ENCODE results near the gene NDUFB5. TPM values are rescaled to one million over a fixed set of nuclear protein-coding genes. Genes with fewer than 3 reads are reported as not detected.

NDUFB5 gene
- polyA plus RNA-seq, 1 donor from 2014 or later, result 272 TPM

GRCh38 chr3:179630753-179631451, 26.3 kb downstream of the NDUFB5 start:
- no peaks in the 10 kb centered on the region for H3K9me3 ChIP-seq (ENCODE audit: low read length)
- no peaks in the 10 kb centered on the region for H3K27me3 ChIP-seq (ENCODE audit: insufficient read depth, low read depth, low read length)
- TF ChIP-seq MXI1 (conservative IDR thresholded peaks at IDR 0.05; ENCODE audit: poor library complexity, severe bottlenecking), result no peak
- TF ChIP-seq POLR2AphosphoS5 (IDR thresholded peaks at IDR 0.05), result no peak
- no peaks in the 10 kb centered on the region for H3K9me2 ChIP-seq (ENCODE audit: insufficient read depth, low read length)
- H3K4me2 ChIP-seq (ENCODE audit: low read length), result no peak overlapping the region
- H3K36me3 ChIP-seq (ENCODE audit: insufficient read depth, low read length), result no peaks in the 10 kb centered on the region
- no peak overlapping the region for H3K4me3 ChIP-seq (ENCODE audit: low read length)
- no peaks in the 10 kb centered on the region for H3F3A ChIP-seq (ENCODE audit: insufficient read depth, low read length, poor library complexity, severe bottlenecking)
- no peaks in the 10 kb centered on the region for H4K20me1 ChIP-seq (ENCODE audit: insufficient read depth)
- no peak overlapping the region for H2AFZ ChIP-seq (ENCODE audit: low read depth, low read length)
- no peak overlapping the region for H3K9ac ChIP-seq (ENCODE audit: low read length)
- H3K79me2 ChIP-seq (replicated peaks; ENCODE audit: insufficient read depth, low read length), result no peaks in the 10 kb centered on the region
- H3K27ac ChIP-seq (ENCODE audit: low read length), result no peak overlapping the region

- no peaks in the 10 kb centered on the region for H3K79me2 ChIP-seq (replicated peaks; ENCODE audit: insufficient read depth, low read length)
- no peaks in the 10 kb centered on the region for H4K20me1 ChIP-seq (ENCODE audit: insufficient read depth)
- no peak overlapping the region for H3K9ac ChIP-seq (ENCODE audit: low read length)
- H2AFZ ChIP-seq (ENCODE audit: low read depth, low read length), result no peak overlapping the region
- TF ChIP-seq EP300 (conservative IDR thresholded peaks at IDR 0.05; ENCODE audit: poor library complexity, severe bottlenecking), result no peak
- no peak for TF ChIP-seq POLR2AphosphoS5 (IDR thresholded peaks at IDR 0.05)
- TF ChIP-seq TAF1 (IDR thresholded peaks at IDR 0.05; ENCODE audit: low read depth), result no peak
- no peak for TF ChIP-seq CTCF (IDR thresholded peaks at IDR 0.05; ENCODE audit: poor library complexity, severe bottlenecking)
- no peak for TF ChIP-seq RAD21 (conservative IDR thresholded peaks at IDR 0.05)
- no peak for TF ChIP-seq REST (IDR thresholded peaks at IDR 0.05; ENCODE audit: borderline replicate concordance)
- TF ChIP-seq EZH2 (IDR thresholded peaks at IDR 0.05; ENCODE audit: borderline replicate concordance, insufficient read depth, low read length, poor library complexity, severe bottlenecking), result no peak
- TF ChIP-seq SMC3 (conservative IDR thresholded peaks at IDR 0.05; ENCODE audit: poor library complexity), result no peak
- no peak for TF ChIP-seq MXI1 (conservative IDR thresholded peaks at IDR 0.05; ENCODE audit: poor library complexity, severe bottlenecking)
- no peaks in the 10 kb centered on the region for H3F3A ChIP-seq (ENCODE audit: insufficient read depth, low read length, poor library complexity, severe bottlenecking)
- no peak overlapping the region for H3K4me2 ChIP-seq (ENCODE audit: low read length)
- H3K9me2 ChIP-seq (ENCODE audit: insufficient read depth, low read length), result no peaks in the 10 kb centered on the region
- H3K27me3 ChIP-seq (ENCODE audit: insufficient read depth, low read depth, low read length), result no peaks in the 10 kb centered on the region
- no peak overlapping the region for H3K27ac ChIP-seq (ENCODE audit: low read length)
- no peaks in the 10 kb centered on the region for H3K36me3 ChIP-seq (ENCODE audit: insufficient read depth, low read length)
- H3K4me3 ChIP-seq (ENCODE audit: low read length), result no peak overlapping the region
- no peaks in the 10 kb centered on the region for H3K9me3 ChIP-seq (ENCODE audit: low read length)
Observed at GRCh38 chr3:179640469-179640868, 35.9 kb downstream of the NDUFB5 start.
